ENCODE data around the gene RPL13A. TPM values are rescaled to one million over a fixed set of nuclear protein-coding genes. Genes with fewer than 3 reads are reported as not detected.
A peak's percentile ranks its signal among the peaks of the same experiment; 100 is the strongest.

RPL13A gene
- total RNA-seq, 3 donors from 2014 or later = 2,162 to 2,782 (median 2,296) TPM

DNA sequence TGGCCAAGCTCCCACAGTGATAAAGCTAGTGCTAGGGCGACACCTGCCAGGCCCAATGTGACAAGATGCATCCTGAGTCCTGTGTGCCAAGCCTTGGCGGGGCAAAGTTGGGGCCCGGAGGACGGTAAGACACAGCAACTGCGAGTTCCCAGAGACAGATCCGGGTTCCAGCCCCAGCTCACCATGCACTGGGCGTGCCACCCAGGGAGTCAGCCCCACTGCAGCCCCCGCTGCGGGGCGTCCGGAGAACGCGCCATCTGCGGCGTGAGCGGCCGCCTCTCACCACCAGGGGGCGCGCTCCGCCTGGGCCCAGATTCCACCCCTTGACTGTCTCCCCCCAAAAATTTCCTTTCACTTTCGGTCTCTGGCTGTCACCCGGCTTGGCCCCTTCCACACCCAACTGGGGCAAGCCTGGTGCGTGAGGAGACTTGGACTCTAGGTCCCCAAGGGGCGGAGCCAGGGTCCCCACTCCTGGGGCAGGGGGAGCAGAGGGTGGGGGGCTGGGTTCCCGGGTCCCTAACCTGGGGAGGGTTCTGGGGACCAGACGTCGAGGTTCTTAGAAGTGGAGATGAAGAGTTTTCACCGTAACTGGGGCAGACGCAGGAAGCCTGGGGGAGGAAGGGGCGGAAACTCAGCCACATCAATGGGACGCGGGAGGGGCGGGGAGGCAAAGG lies 13.4 kb upstream of the RPL13A start, which contains the start of gene FLT3LG:
Gene FLT3LG (plus strand): TSS at position 348 of the 674 bp plus-strand sequence. CDS start 425 bp downstream, outside the sequence.
- peaks cover 10% of the 10 kb centered on the region for H3K4me1 ChIP-seq (ENCODE audit: low read depth)
- TF ChIP-seq, protein P1, sequence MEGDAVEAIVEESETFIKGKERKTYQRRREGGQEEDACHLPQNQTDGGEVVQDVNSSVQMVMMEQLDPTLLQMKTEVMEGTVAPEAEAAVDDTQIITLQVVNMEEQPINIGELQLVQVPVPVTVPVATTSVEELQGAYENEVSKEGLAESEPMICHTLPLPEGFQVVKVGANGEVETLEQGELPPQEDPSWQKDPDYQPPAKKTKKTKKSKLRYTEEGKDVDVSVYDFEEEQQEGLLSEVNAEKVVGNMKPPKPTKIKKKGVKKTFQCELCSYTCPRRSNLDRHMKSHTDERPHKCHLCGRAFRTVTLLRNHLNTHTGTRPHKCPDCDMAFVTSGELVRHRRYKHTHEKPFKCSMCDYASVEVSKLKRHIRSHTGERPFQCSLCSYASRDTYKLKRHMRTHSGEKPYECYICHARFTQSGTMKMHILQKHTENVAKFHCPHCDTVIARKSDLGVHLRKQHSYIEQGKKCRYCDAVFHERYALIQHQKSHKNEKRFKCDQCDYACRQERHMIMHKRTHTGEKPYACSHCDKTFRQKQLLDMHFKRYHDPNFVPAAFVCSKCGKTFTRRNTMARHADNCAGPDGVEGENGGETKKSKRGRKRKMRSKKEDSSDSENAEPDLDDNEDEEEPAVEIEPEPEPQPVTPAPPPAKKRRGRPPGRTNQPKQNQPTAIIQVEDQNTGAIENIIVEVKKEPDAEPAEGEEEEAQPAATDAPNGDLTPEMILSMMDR (IDR thresholded peaks at IDR 0.05) = peak; percentile 99
- no peaks in the 10 kb centered on the region for H3K9me3 ChIP-seq
- ATAC-seq (peak; percentile 84), DNase-seq (peak; percentile 81 to 87 (median 85))
- intact Hi-C loops (cut with DNase I, micrococcal nuclease) = no loop called here
- H3K36me3 ChIP-seq (ENCODE audit: low read depth) = no peaks in the 10 kb centered on the region
- no peak within 1 kb of the TSS for H3K4me3 ChIP-seq

DNA sequence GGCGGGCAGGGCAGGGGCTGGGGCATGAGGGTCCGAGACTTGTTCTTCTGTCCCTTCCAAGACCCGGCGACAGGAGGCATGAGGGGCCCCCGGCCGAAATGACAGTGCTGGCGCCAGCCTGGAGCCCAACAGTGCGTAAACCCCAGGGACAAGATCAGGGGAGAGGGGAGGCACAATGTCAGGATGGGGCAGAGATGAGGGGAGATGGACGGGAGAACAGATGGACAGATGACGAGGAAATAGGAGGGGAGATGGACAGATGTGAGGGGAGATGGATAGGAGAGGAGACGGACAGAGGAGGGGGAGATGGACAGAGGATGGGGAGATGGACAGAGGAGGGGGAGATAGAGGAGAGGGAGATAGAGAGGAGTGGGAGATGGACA lies 12.9 kb upstream of the RPL13A start:
- TF ChIP-seq, protein P1 (IDR thresholded peaks at IDR 0.05) = no peak
- DNase-seq (no peak), ATAC-seq (no peak)
- Histone ChIP-seq H3K9me3 (no peaks in the 10 kb centered on the region), H3K36me3 (ENCODE audit: low read depth) (no peaks in the 10 kb centered on the region), H3K4me3 (no peak overlapping the region), H3K4me1 (ENCODE audit: low read depth) (peaks cover 8% of the 10 kb centered on the region)
- intact Hi-C loops (cut with DNase I, micrococcal nuclease) = no loop called here

DNA sequence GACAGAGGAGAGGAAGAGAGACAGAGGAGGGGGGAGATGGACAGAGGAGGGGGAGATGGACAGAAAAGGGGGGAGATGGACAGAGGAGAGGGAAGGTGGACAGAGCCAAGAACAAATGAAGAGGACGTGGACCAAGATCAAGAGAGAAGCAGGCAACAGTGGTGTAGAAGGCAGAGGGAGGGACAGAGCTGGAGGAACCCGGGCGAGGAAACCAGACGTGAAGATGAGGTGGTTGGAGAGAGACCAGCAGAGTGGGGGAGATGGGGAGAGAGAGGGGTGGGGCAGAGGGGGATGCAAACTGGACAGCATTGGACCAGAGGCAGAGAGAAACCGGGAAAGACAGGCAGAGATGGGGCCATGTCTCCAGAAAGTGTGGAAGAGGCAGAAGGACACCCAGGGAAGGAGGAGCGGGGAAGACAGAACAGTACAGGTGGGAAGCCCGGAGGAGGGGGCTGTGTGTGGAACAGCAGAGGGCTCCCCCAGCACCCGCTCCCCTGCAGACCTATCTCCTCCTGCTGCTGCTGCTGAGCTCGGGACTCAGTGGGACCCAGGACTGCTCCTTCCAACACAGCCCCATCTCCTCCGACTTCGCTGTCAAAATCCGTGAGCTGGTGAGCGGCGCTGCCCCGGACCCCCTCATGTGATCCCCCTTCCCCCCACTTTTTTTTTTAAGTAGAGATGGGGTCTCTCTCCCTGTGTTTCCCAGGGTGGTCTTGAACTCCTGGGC lies 12.1 kb upstream of the RPL13A start:
- Histone ChIP-seq H3K4me1 (ENCODE audit: low read depth) (peaks cover 8% of the 10 kb centered on the region), H3K9me3 (no peaks in the 10 kb centered on the region), H3K4me3 (no peak overlapping the region), H3K36me3 (ENCODE audit: low read depth) (no peaks in the 10 kb centered on the region)
- intact Hi-C loops (cut with DNase I, micrococcal nuclease) = no loop called here
- ATAC-seq = no peak
- no peak for DNase-seq
- TF ChIP-seq, protein P1 (IDR thresholded peaks at IDR 0.05) = no peak

DNA sequence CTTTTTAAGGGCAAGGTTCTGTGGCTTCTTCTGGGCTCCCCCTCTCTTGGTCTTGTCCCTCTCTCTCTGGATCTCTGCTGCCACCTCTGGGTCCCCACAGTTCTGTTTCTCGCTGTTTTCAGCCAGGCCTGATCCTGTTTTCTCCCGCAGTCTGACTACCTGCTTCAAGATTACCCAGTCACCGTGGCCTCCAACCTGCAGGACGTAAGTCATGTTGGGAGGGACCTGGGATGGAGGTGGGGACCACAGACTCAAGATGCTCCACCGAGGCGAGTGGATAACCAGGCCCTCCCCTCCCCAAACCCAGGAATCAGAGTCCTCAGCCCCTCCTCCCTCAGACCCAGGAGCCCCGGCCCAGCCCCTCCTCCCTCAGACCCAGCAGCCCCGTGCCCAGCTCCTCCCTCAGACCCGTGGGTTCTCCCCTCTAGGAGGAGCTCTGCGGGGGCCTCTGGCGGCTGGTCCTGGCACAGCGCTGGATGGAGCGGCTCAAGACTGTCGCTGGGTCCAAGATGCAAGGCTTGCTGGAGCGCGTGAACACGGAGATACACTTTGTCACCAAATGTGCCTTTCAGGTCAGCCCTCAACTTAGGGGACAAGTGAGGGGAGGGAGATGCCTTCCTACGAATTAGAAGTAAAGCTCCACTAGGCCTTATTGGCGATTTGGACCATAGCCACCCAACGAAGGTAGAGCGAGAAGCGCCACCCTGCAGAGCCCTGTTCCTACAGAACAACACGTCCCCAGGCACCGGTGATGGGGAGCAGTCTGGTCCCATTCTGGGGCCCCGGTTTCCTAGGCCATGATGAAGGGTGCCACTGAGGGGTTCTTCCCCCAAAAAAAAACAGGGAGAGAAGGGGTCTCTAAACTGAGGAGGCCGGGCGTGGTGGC lies 11.2 kb upstream of the RPL13A start:
- intact Hi-C loops (cut with DNase I, micrococcal nuclease) = no loop called here
- no peaks in the 10 kb centered on the region for H3K9me3 ChIP-seq
- H3K36me3 ChIP-seq (ENCODE audit: low read depth) = no peaks in the 10 kb centered on the region
- TF ChIP-seq, protein P1 (IDR thresholded peaks at IDR 0.05) = peak; percentile 26
- peak in 1 of 3 donors; percentile 66 for DNase-seq
- no peak overlapping the region for H3K4me3 ChIP-seq
- no peak for ATAC-seq
- peaks cover 8% of the 10 kb centered on the region for H3K4me1 ChIP-seq (ENCODE audit: low read depth)

DNA sequence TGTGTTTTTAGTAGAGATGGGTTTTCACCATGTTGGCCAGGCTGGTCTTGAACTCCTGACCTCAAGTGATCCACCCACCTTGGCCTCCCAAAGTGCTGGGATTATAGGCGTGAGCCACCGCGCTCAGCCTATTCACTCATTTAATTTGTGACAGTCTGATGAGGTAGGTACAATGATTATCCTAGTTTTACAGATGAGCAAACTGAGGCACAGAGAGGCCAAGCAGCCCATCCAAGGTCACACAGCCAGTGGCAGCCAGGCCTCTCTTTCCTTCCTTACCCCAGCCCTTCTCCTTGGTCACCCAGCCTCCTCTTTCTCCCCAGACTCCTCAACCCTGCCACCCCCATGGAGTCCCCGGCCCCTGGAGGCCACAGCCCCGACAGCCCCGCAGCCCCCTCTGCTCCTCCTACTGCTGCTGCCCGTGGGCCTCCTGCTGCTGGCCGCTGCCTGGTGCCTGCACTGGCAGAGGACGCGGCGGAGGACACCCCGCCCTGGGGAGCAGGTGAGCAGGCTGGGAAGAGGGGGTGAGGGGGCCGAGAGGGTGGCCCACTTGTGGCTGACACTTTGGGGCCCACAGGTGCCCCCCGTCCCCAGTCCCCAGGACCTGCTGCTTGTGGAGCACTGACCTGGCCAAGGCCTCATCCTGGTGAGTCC lies 7.3 kb upstream of the RPL13A start:
- H3K4me3 ChIP-seq = no peak overlapping the region

More for the DNA sequence above, 7.3 kb upstream of the RPL13A start:
- intact Hi-C loops (cut with DNase I, micrococcal nuclease) = no loop called here
- H3K36me3 ChIP-seq (ENCODE audit: low read depth) = no peaks in the 10 kb centered on the region
- ATAC-seq (no peak), DNase-seq (no peak)
- H3K9me3 ChIP-seq = no peaks in the 10 kb centered on the region
- TF ChIP-seq, protein P1 (IDR thresholded peaks at IDR 0.05) = no peak
- peaks cover 3% of the 10 kb centered on the region for H3K4me1 ChIP-seq (ENCODE audit: low read depth)
